NCI-H1930 (cell line): ENCODE data around the gene SEMA4D.
A peak's percentile ranks its signal among the peaks of the same experiment; 100 is the strongest.

Experiments
- DNase-seq, 2 experiments: peaks; one replicate each; lab custom pipeline; 2025; lab: John Stamatoyannopoulos, UW

The SEMA4D gene, protein sequence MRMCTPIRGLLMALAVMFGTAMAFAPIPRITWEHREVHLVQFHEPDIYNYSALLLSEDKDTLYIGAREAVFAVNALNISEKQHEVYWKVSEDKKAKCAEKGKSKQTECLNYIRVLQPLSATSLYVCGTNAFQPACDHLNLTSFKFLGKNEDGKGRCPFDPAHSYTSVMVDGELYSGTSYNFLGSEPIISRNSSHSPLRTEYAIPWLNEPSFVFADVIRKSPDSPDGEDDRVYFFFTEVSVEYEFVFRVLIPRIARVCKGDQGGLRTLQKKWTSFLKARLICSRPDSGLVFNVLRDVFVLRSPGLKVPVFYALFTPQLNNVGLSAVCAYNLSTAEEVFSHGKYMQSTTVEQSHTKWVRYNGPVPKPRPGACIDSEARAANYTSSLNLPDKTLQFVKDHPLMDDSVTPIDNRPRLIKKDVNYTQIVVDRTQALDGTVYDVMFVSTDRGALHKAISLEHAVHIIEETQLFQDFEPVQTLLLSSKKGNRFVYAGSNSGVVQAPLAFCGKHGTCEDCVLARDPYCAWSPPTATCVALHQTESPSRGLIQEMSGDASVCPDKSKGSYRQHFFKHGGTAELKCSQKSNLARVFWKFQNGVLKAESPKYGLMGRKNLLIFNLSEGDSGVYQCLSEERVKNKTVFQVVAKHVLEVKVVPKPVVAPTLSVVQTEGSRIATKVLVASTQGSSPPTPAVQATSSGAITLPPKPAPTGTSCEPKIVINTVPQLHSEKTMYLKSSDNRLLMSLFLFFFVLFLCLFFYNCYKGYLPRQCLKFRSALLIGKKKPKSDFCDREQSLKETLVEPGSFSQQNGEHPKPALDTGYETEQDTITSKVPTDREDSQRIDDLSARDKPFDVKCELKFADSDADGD

DNA sequence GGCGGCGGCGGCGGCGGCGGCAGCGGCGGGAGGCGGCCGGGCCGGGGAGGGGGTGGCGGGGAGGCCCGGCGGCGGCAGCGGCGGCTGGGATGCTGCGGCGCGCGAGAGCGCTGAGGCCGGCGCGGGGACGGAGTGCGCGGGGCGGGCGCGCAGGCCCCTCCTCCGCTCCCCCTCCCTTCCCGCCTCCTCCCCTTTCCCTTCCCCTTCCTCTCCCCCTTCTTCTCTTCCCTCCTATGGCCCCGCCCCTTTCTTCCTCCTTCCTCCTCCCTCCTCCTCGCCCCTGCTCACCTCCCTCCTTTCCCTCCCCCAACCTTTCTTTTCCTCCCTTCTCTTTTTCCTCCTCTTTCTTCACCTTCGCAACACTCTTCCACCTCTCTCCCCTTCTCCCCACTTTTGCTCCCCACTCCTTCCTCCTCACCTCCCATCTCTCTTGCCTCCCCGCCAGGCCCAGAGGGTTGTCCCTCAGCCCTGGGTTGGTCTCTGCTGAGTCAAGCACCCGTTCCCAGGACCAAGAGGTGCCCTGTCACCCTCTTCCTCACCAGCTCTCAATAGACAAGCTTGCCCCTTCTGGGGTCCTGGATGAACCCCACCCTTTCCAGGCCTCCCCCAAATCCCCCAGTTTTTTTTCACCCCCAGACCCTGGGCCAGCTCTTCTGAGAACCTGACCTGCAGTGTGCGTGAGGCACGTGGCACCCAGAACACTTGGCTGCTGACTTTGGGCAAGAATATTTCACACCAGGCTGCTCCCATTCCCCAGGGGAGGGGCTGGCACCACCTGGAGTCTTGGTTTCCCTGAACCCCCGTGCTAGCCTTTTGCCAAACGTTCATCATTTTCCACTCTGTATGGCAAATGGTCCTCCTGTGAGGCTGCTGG, at the start of gene SEMA4D:
SEMA4D (minus strand) TSS at position 136 of the 874 bp plus-strand sequence. CDS start 92,657 bp downstream, outside the sequence.
- peak; percentile 42 to 46 for DNase-seq

DNA sequence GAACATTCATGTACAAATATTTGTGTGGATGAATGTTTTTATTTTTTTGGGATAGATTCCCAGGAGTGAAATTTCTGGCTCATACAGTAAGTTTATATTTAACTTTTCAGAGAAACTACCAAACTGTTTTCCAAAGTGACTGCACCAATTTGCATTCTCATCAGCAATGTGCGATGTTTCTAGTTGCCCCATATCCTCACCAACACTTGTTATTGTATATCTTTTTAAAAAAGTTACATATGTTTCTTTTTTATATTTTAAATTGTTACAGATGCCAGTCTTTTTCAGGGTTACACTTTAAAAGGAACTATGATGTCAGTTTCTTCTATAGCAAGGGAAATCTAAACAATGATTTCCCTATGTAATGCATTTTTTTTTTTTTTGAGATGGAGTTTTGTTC, 49.1 kb upstream of the SEMA4D start:
- DNase-seq, result no peak

GRCh38 chr9:89544279-89544661, 46.4 kb upstream of the SEMA4D start:
- DNase-seq, result no peak

DNA sequence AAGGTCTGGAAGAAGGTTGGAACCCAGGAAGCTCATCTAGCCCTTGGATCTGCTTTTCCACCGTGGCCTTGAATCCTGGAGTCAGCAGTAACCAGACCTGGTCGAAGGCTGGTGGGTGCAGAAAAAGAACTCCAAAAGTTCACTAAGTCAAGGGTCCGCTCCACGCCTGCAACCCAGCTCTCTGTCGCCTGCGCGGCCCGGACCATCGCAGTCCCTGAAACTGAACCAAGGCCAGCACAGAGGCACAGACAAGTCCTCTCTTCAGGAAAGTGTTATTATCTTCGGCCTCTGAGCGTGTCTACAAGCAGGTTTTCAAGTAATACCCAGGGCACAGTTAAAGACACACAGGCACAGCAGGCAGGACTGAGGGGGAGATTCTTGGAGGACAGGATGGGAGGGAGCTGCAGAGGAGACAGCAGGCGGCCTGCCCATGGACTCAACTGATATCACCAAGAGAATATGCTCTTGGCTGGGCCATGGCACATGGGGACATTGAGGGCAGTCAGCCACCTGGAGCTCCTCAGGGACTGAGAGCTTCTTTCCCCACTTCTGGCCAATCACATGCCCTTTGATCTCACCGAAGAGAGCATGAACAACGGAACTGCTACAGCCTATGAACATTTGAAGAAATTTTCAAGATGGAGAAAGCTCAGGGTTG, 45.8 kb upstream of the SEMA4D start:
- DNase-seq, result no peak

DNA sequence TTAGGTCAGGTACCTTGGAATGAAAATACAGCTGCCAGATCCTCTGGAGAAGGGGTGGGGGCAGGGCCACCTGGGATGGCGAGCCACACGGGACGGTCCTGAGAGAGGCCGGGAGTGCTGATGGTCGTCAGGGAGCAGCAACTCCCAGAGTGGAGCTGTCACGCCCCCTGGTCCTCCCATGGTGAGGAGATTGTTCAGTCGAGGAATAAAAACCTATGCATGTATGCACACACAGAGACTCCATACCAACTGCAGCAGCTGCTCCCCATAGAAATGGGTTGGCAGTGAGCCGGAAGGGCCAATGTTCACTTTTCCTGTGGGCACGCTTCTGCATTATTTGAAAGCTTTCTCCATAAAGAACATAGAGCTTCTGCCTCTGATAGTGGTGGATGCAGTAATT, 45.2 kb upstream of the SEMA4D start:
- no peak for DNase-seq

- no peak for DNase-seq
Observed at GRCh38 chr9:89542401-89543021, 44.6 kb upstream of the SEMA4D start.

DNA sequence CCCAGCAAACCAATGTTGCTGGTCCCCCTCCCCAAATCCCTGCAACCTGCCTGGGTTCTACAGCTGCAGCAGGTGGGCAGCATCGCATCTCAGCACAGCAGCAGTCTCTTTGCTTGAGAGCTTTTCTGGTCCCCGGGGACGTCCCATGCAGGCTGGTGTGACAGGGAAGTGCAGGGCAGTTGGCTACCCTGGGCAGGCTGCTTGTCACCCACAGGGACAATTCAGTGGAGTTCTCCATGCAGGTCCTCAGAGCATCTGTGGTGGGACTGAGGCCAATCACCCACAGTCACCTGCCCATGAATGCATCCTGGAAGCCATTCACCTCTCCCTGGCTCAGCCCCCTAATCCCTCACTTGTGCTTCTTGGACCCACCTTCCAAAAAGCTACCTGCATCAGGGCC, 43.9 kb upstream of the SEMA4D start:
- DNase-seq, result no peak

GRCh38 chr9:89539374-89539773, 41.5 kb upstream of the SEMA4D start:
- DNase-seq, result no peak

DNA sequence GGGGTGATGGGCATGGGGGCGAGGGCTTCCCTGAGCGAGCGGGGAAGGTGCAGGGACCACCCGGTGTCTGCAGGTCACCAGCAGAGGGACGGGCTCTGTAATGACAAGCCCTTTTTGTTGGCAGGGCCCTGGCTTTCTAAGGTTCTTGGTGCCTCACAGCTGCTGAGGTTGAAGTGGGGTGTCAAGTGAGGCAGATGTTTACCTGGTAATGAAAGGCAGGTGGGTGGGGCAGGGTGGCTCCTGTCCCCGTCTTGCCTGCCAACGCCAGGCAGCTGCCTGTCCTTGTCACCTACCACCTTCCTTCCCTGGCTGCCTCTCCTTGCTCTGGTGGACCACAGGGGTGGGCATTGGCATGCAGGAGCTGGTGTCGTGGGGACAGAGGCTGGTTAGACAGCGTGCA, 41.0 kb upstream of the SEMA4D start:
- DNase-seq, result no peak

- no peak for DNase-seq
Observed at GRCh38 chr9:89537166-89537565, 39.3 kb upstream of the SEMA4D start.

- no peak for DNase-seq
Observed at GRCh38 chr9:89536600-89536999, 38.7 kb upstream of the SEMA4D start.

DNA sequence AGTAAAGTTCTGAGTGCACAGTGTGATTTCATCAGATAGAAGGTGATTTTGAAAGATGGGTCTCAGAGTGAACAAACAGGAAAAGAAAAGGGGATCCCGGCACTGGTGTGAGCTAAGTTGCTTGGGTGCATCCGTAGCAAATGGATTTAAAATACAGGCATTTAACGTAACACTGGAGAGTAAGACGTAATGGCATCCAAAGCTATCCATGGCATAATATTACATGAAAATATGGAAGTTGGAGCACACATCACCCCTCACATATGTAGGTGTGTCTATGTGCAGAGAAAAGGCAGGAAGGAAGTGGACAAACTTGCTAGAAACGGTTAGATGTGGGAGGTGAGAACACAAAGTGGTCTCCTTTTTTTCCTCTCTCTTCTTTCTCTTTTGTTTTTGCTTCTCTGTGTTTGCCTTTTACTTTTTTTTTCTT, 38.2 kb upstream of the SEMA4D start:
- DNase-seq, result no peak

DNA sequence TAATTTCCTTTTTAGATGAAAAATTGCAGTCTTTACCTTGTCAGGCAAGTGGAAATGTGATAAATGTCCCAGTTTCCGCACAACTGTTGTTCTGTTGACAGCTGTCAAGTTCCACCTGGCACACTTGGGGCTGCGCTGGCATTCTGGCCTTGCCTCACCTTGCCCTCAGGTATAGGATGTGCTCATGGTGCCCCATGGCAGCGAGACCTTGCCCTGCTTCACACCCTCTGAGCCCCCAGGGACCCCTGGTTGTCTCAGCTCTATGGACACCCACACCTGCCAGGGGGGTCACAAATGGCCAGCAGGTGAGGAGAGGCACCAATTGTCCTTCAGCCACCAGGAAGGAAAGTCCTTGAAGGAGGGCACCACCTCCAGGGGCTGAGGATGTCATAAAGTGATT, 37.5 kb upstream of the SEMA4D start:
- DNase-seq, result no peak

- no peak for DNase-seq
Observed at GRCh38 chr9:89534515-89535287, 36.8 kb upstream of the SEMA4D start.

GRCh38 chr9:89533411-89534095, 35.6 kb upstream of the SEMA4D start:
- no peak for DNase-seq

DNA sequence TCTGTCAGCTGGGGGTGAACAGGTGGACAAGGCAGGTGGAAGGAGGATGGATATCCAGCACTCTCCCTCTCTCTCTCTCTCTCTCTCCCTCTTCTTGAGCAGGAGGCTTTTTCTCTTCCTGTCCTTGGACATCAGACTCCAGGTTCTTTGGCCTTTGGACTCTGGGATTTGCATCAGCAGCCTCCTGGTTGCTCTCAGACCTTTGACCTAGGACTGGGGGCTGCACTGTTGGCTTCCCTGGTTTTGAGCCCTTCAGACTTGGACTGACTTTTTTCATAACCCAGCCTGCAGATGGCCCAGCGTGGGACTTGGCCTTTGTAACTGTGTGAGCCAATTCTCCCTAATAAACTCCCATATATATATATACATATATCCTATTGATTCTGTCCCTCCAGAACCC, 35.0 kb upstream of the SEMA4D start:
- DNase-seq, result no peak

- no peak for DNase-seq
Observed at GRCh38 chr9:89532478-89532877, 34.6 kb upstream of the SEMA4D start.

GRCh38 chr9:89531766-89532165, 33.9 kb upstream of the SEMA4D start:
- DNase-seq, result no peak

DNA sequence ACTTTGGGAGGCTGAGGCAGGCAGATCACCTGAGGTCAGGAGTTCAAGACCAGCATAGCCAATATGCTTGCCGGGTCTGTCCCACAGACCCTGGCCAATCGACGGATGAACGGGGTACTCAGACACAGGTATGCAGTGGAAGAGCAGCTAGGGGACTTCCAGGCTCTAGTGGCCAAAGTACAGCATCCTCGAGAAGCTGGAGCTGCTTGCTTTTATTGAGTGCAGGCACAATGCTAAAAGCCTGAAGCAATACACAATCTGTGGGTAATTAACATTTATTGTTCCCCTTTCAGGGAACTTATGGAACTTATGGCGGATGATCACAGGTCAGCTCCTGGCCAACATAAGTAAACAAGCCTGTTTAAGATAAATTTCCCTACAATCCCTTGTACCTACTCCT, 32.8 kb upstream of the SEMA4D start:
- DNase-seq, result no peak
